Stimulated activated memory B cell treated with anti-CD40 and anti-IgM and Interleukin-4, amounts not matched to agents 10 μg/mL and 1 μg/mL and 100 μg/mL, for 72 hours (primary cell): ENCODE results near the gene PRR36.
"Not testable (repeated sequence)": the region's sequence is repeated elsewhere in the genome, so short reads cannot be mapped to it uniquely, and the experiment has no call there.

Experiments
- ATAC-seq: fragments of 150-1000 bp; cut with Tn5 transposase; 2 replicates; pipeline ENCODE4 v1.10.0; 2021
- H3K27ac Mint-ChIP-seq: one replicate; pipeline ENCODE4 v1.8.0; 2022; ENCODE audit warnings: mild to moderate bottlenecking, mixed read lengths
- H3K27me3 Mint-ChIP-seq: one replicate; pipeline ENCODE4 v1.8.0; 2022; ENCODE audit warnings: mixed read lengths
- H3K36me3 Mint-ChIP-seq: one replicate; pipeline ENCODE4 v1.8.0; 2022; ENCODE audit warnings: mixed read lengths
- H3K4me1 Mint-ChIP-seq: one replicate; pipeline ENCODE4 v1.8.0; 2022; ENCODE audit warnings: mixed read lengths
- H3K4me3 Mint-ChIP-seq: one replicate; pipeline ENCODE4 v1.8.0; 2022; ENCODE audit warnings: mild to moderate bottlenecking, moderate library complexity, mixed read lengths
- H3K9me3 Mint-ChIP-seq: one replicate; pipeline ENCODE4 v1.8.0; 2022; ENCODE audit warnings: mixed read lengths

PRR36 gene

GRCh38 chr19:7874076-7874896 lies at the start of gene PRR36:
Gene PRR36, minus strand, starts transcription at chr19:7874390. Its CDS starts 701 bp downstream, at chr19:7873689.
- Mint-ChIP-seq H3K27me3 (peaks cover 58% of the 10 kb centered on the region), H3K27ac (no peak within 1 kb of the TSS), H3K4me3 (peak within 1 kb of the TSS; percentile 51), H3K9me3 (peaks cover 16% of the 10 kb centered on the region), H3K36me3 (peaks cover 7% of the 10 kb centered on the region), H3K4me1 (peaks cover 34% of the 10 kb centered on the region)
- ATAC-seq, result no peak

DNA sequence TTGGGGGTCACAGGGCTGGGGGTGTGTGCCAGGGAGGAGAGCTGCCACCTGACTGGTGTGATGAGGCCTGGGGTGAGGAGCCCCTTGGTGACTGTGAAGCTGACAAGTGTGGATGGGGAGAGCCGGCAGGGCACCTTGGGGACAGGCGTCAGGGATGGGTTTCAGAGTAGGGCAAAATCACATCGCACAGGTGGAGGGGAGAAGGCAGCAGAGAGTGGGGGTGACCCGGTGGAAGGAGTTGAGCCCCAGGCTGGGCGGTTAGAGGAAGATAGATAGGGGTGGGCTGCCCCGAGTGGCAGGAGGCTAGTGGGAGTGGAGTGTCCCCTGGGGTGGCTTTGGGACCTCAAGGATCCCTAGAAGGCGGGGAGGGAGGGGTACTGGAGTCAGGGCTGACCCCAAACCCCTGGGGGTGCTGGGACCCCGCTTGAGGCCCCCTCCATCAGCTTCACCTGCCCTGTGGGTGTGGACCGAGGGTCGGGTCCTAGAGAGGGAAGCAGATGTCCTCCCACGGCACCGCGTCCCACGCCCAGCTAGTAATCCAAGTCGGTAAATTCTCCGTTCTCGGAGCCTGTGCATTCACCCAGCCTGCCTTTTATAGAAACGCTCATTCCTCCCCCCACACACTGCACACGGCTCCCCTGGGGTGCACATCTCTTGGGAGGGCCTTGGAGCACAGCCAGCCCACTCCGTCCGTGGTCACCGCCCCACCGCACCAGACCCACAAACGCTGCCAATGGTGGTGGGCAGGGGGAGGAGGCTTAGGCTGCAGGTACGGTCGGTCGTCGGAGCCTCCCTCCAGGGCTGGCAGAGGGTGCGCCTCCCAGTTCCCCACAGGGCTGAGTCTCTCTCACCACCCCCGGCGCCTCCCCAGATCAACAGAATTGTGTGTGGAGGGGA lies 49.4 kb upstream of the PRR36 start:
- Mint-ChIP-seq H3K36me3 (peaks cover 20% of the 10 kb centered on the region), H3K9me3 (no peaks in the 10 kb centered on the region), H3K27ac (peak overlapping the region; percentile 3), H3K27me3 (peaks cover 12% of the 10 kb centered on the region), H3K4me3 (peak overlapping the region; percentile 25), H3K4me1 (peaks cover 43% of the 10 kb centered on the region)
- no peak for ATAC-seq

- Mint-ChIP-seq H3K27ac (peak overlapping the region; percentile 3), H3K36me3 (peaks cover 19% of the 10 kb centered on the region), H3K9me3 (no peaks in the 10 kb centered on the region), H3K4me1 (peaks cover 50% of the 10 kb centered on the region), H3K4me3 (peak overlapping the region; percentile 25), H3K27me3 (peaks cover 19% of the 10 kb centered on the region)
- no peak for ATAC-seq
Measured at GRCh38 chr19:7922836-7923195, 48.6 kb upstream of the PRR36 start.

- ATAC-seq, result no peak
- Mint-ChIP-seq H3K36me3 (peaks cover 15% of the 10 kb centered on the region), H3K4me1 (peaks cover 56% of the 10 kb centered on the region), H3K27ac (no peak overlapping the region), H3K4me3 (no peak overlapping the region), H3K27me3 (peaks cover 23% of the 10 kb centered on the region), H3K9me3 (no peaks in the 10 kb centered on the region)
Measured at GRCh38 chr19:7921967-7922835, 48.0 kb upstream of the PRR36 start.

DNA sequence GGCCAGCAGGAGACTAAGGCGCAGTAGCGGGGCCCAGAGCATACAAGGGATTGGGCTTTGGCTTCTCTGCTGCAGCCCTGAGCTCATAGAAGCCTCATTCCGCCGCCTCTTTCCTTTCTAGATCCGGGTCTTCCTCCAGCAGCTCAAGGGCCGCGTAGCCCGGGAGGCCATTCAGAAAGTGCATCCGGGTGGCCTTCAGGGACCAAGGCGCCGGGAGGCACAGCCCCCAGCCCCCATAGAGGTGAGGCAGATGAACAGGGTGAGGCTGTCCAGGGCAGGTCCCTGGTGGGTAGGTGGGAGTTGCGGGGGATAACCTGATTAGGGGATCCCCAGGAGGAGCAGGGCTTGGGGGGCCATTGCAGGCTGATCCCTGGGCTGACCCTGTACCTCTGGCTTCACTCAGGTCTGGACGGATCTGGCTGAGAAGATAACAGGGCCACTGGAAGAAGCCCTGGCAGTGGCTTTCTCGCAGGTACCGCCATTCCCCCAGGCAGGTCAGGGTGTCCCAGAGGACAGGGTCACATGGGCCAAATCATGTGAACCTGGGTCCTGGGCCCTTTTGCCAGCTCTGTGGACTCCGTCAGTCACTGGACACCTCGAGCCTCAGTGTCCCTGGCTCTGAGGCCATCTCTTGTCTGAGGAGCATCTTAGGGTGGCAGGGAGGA lies 47.2 kb upstream of the PRR36 start:
- no peaks in the 10 kb centered on the region for H3K9me3 Mint-ChIP-seq
- peaks cover 15% of the 10 kb centered on the region for H3K36me3 Mint-ChIP-seq
- peaks cover 23% of the 10 kb centered on the region for H3K27me3 Mint-ChIP-seq
- H3K4me3 Mint-ChIP-seq, result peak overlapping the region; percentile 87
- peaks cover 57% of the 10 kb centered on the region for H3K4me1 Mint-ChIP-seq
- ATAC-seq, result no peak
- H3K27ac Mint-ChIP-seq, result peak overlapping the region; percentile 69

DNA sequence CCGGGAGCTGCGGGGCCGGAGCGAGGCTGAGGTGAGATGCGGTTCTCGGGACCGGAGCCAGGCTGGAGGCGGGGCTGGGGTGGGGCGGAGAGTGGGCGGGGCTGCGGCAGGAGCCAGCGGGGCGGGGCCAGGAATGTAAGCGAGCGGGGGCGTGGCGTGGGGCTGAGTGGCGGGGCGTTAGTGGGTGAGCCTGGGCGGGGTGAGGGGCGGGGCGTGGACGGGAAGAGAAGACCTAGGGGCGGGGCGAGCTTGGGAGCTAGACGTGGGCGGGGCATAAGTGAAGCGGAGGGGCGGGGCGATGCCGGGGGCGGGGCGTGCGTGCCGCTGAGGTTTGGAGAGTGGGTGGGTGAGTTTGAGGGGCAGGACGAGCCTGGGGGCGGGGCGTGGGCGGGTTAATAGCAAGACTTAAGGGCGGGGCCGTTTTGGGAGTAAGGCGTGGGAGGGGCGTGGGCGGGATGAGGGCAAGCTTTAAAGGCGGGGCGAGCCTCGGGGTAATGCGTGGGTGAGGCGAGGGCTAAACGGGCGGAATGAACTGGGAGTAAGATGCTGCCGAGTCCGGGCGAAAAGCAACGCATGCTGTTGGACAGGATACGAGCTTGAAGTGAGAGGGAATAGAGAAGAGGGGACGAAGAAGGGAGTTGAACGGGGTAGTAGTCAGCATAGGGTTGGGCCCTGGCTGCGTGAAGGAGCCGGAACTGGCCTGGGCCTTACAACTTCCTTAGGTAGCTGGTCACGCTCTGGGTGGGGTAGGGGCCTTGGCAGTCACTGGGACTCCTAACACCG lies 46.5 kb upstream of the PRR36 start:
- Mint-ChIP-seq H3K27me3 (peaks cover 26% of the 10 kb centered on the region), H3K4me3 (peak overlapping the region; percentile 87), H3K36me3 (peaks cover 15% of the 10 kb centered on the region), H3K27ac (peak overlapping the region; percentile 69), H3K9me3 (no peaks in the 10 kb centered on the region), H3K4me1 (peaks cover 58% of the 10 kb centered on the region)
- peak; percentile 84 for ATAC-seq

GRCh38 chr19:7919610-7920518 lies 45.7 kb upstream of the PRR36 start, which contains the start of gene SNAPC2:
Gene SNAPC2, plus strand, starts transcription at chr19:7920338. Its CDS starts 29 bp downstream, at chr19:7920367.
- Mint-ChIP-seq H3K27ac (peak within 1 kb of the TSS; percentile 69), H3K9me3 (no peaks in the 10 kb centered on the region), H3K4me1 (peaks cover 63% of the 10 kb centered on the region), H3K4me3 (peak within 1 kb of the TSS; percentile 87), H3K36me3 (peaks cover 15% of the 10 kb centered on the region), H3K27me3 (peaks cover 35% of the 10 kb centered on the region)
- ATAC-seq, result peak; percentile 82

DNA sequence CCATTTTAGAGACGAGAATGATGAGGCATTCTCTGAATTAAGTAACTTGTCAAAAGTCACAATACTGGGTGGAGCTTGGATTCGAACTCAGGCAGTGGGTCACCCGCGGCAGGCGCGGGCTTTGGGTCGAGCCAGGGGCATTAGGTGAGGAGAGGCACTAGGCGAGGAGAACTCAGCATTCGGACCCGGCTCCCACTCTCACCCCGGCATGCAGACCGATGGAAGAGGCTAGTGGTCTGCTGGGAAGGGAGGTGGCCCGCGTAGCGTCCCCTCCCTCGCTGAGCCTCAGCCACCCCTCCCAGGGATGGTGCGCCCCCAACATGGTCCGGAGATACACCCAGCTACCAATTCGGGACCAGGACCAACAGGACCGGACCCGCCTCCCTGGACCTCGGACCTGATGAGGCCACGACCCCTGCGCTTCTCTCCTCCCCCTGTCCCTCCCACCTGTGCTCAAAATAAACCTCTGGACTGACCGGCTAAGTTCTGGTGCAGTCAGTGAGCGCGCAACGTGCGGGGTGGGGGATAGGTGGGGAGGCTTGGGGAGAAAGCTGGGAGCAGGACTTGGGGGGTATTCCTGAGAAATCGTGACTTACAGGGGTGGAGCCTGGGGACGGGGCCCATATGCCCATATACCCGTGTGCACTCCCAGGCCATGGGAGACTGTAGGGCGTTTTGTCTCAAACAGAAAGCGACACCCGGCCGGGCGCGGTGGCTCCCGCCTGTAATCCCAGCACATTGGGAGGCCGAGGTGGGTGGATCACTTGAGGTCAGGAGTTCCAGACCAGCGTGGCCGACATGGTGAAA lies 44.6 kb upstream of the PRR36 start:
- no peak overlapping the region for H3K27ac Mint-ChIP-seq
- H3K4me1 Mint-ChIP-seq, result peaks cover 63% of the 10 kb centered on the region
- peaks cover 15% of the 10 kb centered on the region for H3K36me3 Mint-ChIP-seq
- H3K4me3 Mint-ChIP-seq, result peak overlapping the region; percentile 87
- H3K27me3 Mint-ChIP-seq, result peaks cover 45% of the 10 kb centered on the region
- ATAC-seq, result no peak
- H3K9me3 Mint-ChIP-seq, result no peaks in the 10 kb centered on the region

DNA sequence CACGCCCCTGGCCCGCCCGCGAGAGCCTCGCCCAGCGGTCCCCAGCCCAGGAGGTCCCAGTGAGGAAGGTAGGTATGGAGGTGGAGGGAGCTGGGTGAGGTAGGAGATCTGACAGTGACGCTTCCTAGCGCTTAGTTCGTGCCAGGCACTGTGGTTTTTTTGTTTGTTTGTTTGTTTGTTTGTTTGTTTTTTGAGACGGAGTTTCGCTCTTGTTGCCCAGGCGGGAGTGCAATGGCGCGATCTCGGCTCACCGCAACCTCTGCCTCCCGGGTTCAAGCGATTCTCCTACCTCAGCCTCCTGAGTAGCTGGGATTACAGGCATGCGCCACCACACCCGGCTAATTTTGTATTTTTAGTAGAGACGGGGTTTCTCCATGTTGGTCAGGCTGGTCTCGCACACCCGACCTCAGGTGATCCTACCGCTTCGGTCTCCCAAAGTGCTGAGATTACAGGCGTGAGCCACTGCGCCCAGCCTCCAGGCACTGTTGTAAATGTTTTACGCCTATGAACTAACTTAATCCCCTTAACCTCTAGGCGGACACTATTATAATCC lies 43.9 kb upstream of the PRR36 start:
- Mint-ChIP-seq H3K36me3 (peaks cover 19% of the 10 kb centered on the region), H3K4me1 (peaks cover 60% of the 10 kb centered on the region), H3K4me3 (peak overlapping the region; percentile 49), H3K27me3 (peaks cover 46% of the 10 kb centered on the region)
- H3K9me3 Mint-ChIP-seq, ATAC-seq, H3K27ac Mint-ChIP-seq: not testable (repeated sequence)

DNA sequence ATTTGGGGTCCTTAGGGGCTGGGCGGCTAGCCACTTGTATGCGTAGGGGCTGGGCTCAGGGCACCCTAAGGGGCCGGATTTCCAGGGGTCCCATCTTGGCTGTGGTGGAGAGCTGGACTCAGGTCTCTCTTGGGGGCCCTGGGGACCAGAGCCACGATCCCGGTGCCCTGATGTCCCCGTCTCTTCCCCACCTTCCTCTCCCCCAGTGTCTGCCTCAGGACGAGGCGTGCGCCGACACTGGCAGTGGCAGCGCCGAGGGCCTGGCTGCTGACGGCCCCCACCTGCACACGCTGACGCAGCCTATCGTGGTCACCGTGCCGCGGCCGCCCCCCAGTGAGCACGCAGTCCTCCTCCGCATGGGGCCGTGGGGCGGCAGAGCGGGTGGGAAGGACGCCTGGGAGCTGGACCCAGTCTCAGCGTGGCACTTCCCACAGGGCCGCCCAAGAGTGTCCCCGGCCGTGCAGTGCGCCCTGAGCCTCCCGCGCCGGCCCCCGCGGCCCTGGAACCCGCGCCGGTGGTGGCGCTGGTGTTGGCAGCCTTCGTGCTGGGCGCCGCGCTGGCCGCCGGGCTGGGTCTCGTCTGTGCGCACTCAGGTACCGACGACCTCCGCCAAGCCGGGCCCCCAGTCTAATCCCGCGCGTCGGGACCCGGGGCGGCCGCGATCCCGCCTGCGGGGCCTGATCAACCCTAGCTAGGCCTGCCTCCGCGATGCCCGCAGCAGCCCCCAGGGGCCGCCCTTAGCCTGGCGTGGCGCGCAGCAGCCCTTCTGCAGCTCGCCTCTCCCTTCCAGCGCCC lies 43.3 kb upstream of the PRR36 start:
- Mint-ChIP-seq H3K36me3 (peaks cover 21% of the 10 kb centered on the region), H3K4me1 (peaks cover 63% of the 10 kb centered on the region), H3K9me3 (no peaks in the 10 kb centered on the region), H3K27ac (no peak overlapping the region), H3K27me3 (peaks cover 46% of the 10 kb centered on the region), H3K4me3 (peak overlapping the region; percentile 64)
- no peak for ATAC-seq

DNA sequence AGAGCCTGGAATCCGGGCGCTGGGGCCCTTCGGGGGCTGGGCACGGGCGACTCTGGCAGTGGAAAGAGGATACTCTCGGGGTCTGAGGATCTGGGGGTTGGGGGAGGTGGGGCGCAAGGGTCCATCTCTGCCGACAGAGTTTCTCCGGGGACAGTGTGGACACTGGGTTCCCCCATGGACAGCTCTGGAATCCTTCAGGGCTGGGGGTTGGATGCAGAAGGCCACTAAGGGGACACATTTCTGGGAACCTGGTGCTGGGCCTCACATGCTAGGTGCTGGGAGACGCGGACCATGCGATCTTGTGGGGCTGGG lies 42.7 kb upstream of the PRR36 start:
- Mint-ChIP-seq H3K27ac (no peak overlapping the region), H3K36me3 (peaks cover 20% of the 10 kb centered on the region), H3K9me3 (no peaks in the 10 kb centered on the region), H3K27me3 (peaks cover 46% of the 10 kb centered on the region), H3K4me3 (peak overlapping the region; percentile 64), H3K4me1 (peaks cover 59% of the 10 kb centered on the region)
- no peak for ATAC-seq
